ENCODE data around the gene ZNF266.

DNA sequence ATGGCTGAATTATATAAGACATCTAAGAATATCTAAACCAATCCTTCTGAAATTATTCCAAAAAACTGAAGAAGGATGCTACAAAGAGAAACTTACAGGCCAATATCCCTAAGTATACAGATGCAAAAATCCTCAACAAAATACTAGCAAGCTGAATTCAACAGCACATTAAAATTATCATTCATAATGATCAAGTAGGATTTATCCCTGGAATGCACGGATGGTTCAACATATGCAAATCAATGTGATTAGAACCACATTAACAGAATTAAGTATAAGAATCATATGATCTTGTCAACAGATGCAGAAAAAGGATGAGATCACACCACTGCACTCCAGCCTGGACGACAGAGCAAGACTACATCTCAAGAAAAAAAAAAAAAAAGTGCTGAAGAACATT lies 49.8 kb upstream of the ZNF266 start:
- TF ChIP-seq, protein P1, sequence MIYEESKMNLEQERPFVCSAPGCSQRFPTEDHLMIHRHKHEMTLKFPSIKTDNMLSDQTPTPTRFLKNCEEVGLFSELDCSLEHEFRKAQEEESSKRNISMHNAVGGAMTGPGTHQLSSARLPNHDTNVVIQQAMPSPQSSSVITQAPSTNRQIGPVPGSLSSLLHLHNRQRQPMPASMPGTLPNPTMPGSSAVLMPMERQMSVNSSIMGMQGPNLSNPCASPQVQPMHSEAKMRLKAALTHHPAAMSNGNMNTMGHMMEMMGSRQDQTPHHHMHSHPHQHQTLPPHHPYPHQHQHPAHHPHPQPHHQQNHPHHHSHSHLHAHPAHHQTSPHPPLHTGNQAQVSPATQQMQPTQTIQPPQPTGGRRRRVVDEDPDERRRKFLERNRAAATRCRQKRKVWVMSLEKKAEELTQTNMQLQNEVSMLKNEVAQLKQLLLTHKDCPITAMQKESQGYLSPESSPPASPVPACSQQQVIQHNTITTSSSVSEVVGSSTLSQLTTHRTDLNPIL (CRISPR knock-in tag; IDR thresholded peaks at IDR 0.05; ENCODE audit: low read depth): no peak
- TF ChIP-seq ZC3H10 (CRISPR knock-in tag; IDR thresholded peaks at IDR 0.05) (no peak), GLIS3 (CRISPR knock-in tag; IDR thresholded peaks at IDR 0.05) (no peak), ZNF565 (CRISPR knock-in tag; conservative IDR thresholded peaks at IDR 0.05; ENCODE audit: low read depth) (no peak), BACH2 (CRISPR knock-in tag; IDR thresholded peaks at IDR 0.05; ENCODE audit: borderline replicate concordance) (no peak), RARB (CRISPR knock-in tag; IDR thresholded peaks at IDR 0.05) (no peak), PPARA (CRISPR knock-in tag; IDR thresholded peaks at IDR 0.05; ENCODE audit: borderline replicate concordance) (no peak), ARNTL (CRISPR knock-in tag; IDR thresholded peaks at IDR 0.05; ENCODE audit: borderline replicate concordance, low read depth) (no peak), ZFP30 (CRISPR knock-in tag; IDR thresholded peaks at IDR 0.05) (no peak), TCF4 (CRISPR knock-in tag; IDR thresholded peaks at IDR 0.05; ENCODE audit: borderline replicate concordance) (no peak), SNAI2 (CRISPR knock-in tag; IDR thresholded peaks at IDR 0.05) (no peak), ZNF70 (CRISPR knock-in tag; IDR thresholded peaks at IDR 0.05) (no peak)
- TF ChIP-seq, protein P2, sequence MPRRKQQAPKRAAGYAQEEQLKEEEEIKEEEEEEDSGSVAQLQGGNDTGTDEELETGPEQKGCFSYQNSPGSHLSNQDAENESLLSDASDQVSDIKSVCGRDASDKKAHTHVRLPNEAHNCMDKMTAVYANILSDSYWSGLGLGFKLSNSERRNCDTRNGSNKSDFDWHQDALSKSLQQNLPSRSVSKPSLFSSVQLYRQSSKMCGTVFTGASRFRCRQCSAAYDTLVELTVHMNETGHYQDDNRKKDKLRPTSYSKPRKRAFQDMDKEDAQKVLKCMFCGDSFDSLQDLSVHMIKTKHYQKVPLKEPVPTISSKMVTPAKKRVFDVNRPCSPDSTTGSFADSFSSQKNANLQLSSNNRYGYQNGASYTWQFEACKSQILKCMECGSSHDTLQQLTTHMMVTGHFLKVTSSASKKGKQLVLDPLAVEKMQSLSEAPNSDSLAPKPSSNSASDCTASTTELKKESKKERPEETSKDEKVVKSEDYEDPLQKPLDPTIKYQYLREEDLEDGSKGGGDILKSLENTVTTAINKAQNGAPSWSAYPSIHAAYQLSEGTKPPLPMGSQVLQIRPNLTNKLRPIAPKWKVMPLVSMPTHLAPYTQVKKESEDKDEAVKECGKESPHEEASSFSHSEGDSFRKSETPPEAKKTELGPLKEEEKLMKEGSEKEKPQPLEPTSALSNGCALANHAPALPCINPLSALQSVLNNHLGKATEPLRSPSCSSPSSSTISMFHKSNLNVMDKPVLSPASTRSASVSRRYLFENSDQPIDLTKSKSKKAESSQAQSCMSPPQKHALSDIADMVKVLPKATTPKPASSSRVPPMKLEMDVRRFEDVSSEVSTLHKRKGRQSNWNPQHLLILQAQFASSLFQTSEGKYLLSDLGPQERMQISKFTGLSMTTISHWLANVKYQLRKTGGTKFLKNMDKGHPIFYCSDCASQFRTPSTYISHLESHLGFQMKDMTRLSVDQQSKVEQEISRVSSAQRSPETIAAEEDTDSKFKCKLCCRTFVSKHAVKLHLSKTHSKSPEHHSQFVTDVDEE (CRISPR knock-in tag; IDR thresholded peaks at IDR 0.05): no peak
